Measurements from ENCODE around the gene ATG2B. TPM values are rescaled to one million over a fixed set of nuclear protein-coding genes. Genes with fewer than 3 reads are reported as not detected.

ATG2B gene
- polyA plus RNA-seq, 3 donors, result 0.94 to 6.7 (median 1.3) TPM

DNA sequence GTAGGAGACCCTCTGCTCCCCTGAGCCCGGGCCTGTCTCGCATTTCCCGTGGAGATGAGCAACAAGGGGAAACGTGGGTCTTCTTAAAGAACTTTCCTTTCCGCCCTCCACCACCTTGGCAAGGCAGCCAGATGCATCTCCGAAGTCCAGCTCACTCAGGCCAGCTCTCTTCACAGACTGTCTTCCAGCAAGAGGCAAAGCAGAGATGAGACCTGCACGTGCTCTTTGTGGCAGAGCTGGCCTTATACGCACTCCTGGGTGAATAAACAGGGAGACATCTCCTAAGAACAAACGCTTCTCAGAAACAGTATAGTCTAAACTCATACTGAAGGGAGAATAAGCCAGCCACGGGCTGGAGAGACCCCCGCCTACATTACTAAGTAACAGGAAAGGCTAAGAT lies 108.5 kb downstream of the ATG2B start:
- H3K79me2 ChIP-seq (ENCODE audit: insufficient read depth, low read length), result no peaks in the 10 kb centered on the region
- TF ChIP-seq CTCF (IDR thresholded peaks at IDR 0.05), result no peak
- no peak overlapping the region for H3K9ac ChIP-seq (ENCODE audit: insufficient read depth, low read length, poor library complexity, severe bottlenecking)
- H3K27me3 Mint-ChIP-seq (ENCODE audit: low read depth in 3 of 3), result peaks cover 3 to 27% (median 13%) of the 10 kb centered on the region in 3 donors
- no peak for DNase-seq
- 78% methylated on average over 6 of the region's 11 CpGs for WGBS (ENCODE audit: insufficient coverage)
- no peaks in the 10 kb centered on the region for H3K36me3 Mint-ChIP-seq
- intact Hi-C loops (cut with micrococcal nuclease), result no loop called here
- H4K20me1 ChIP-seq (ENCODE audit: insufficient read depth, low read length), result no peaks in the 10 kb centered on the region
- no peak overlapping the region for H3K27ac ChIP-seq (ENCODE audit: low read depth in 1 of 2, low read length in 2 of 2)
- H3K4me1 Mint-ChIP-seq, result peaks cover 4% of the 10 kb centered on the region
- no peaks in the 10 kb centered on the region for H3K36me3 ChIP-seq (replicated peaks in 1 of 2; ENCODE audit: control insufficient read depth in 1 of 2, insufficient read depth in 2 of 2, low read length in 2 of 2)
- peaks cover 2 to 3% of the 10 kb centered on the region in 2 donors for H3K4me1 ChIP-seq (ENCODE audit: control insufficient read depth in 1 of 2, insufficient read depth in 2 of 2, low read length in 2 of 2)
- H3K9me3 ChIP-seq (replicated peaks in 1 of 2; ENCODE audit: control insufficient read depth in 1 of 2, insufficient read depth in 1 of 2, low read length in 2 of 2), result no peaks in the 10 kb centered on the region
- H3K4me3 ChIP-seq (replicated peaks in 1 of 3; ENCODE audit: low read depth in 2 of 3, low read length in 3 of 3), result no peak overlapping the region
- no peak overlapping the region for H3K4me2 ChIP-seq (replicated peaks; ENCODE audit: extremely low read depth, low read length, poor library complexity, severe bottlenecking)
- H3K4me3 Mint-ChIP-seq, result no peak overlapping the region
- H3K27ac Mint-ChIP-seq, result no peak overlapping the region
- no peak overlapping the region for H2AFZ ChIP-seq (ENCODE audit: insufficient read depth, low read depth, low read length, poor library complexity, severe bottlenecking)
- peaks cover 0 to 2% (median 0%) of the 10 kb centered on the region in 7 donors for H3K9me3 Mint-ChIP-seq
- no peaks in the 10 kb centered on the region for H3K27me3 ChIP-seq (ENCODE audit: control insufficient read depth in 2 of 2, insufficient read depth in 2 of 2, low read length in 2 of 2)

- H3K9me3 Mint-ChIP-seq, result peaks cover 0 to 2% (median 0%) of the 10 kb centered on the region in 7 donors
- Histone ChIP-seq H2AFZ (ENCODE audit: insufficient read depth, low read depth, low read length, poor library complexity, severe bottlenecking) (no peak overlapping the region), H3K9ac (ENCODE audit: insufficient read depth, low read length, poor library complexity, severe bottlenecking) (no peak overlapping the region), H3K79me2 (ENCODE audit: insufficient read depth, low read length) (no peaks in the 10 kb centered on the region), H3K9me3 (replicated peaks in 1 of 2; ENCODE audit: control insufficient read depth in 1 of 2, insufficient read depth in 1 of 2, low read length in 2 of 2) (no peaks in the 10 kb centered on the region), H3K4me1 (ENCODE audit: control insufficient read depth in 1 of 2, insufficient read depth in 2 of 2, low read length in 2 of 2) (peaks cover 15 to 19% of the 10 kb centered on the region in 2 donors), H3K4me3 (replicated peaks in 1 of 3; ENCODE audit: low read depth in 2 of 3, low read length in 3 of 3) (no peak overlapping the region), H3K27me3 (ENCODE audit: control insufficient read depth in 2 of 2, insufficient read depth in 2 of 2, low read length in 2 of 2) (no peaks in the 10 kb centered on the region), H3K36me3 (replicated peaks in 1 of 2; ENCODE audit: control insufficient read depth in 1 of 2, insufficient read depth in 2 of 2, low read length in 2 of 2) (no peaks in the 10 kb centered on the region), H3K4me2 (replicated peaks; ENCODE audit: extremely low read depth, low read length, poor library complexity, severe bottlenecking) (no peak overlapping the region), H3K27ac (ENCODE audit: low read depth in 1 of 2, low read length in 2 of 2) (no peak overlapping the region), H4K20me1 (ENCODE audit: insufficient read depth, low read length) (no peaks in the 10 kb centered on the region)
- H3K27me3 Mint-ChIP-seq (ENCODE audit: low read depth in 3 of 3), result peaks cover 3 to 18% (median 12%) of the 10 kb centered on the region in 3 donors
- no peak for TF ChIP-seq CTCF (IDR thresholded peaks at IDR 0.05)
- H3K36me3 Mint-ChIP-seq, result no peaks in the 10 kb centered on the region
- WGBS (ENCODE audit: insufficient coverage), result 83% methylated on average over 6 of the region's 9 CpGs
- H3K4me3 Mint-ChIP-seq, result no peak overlapping the region
- DNase-seq, result no peak
- H3K4me1 Mint-ChIP-seq, result peaks cover 17% of the 10 kb centered on the region
- no peak overlapping the region for H3K27ac Mint-ChIP-seq
- intact Hi-C loops (cut with micrococcal nuclease), result no loop called here
Measured at GRCh38 chr14:96252999-96253539, 110.1 kb downstream of the ATG2B start.
